NT2/D1 (cell line): Measurements from ENCODE around the gene ZFAND6.

Experiments
- SUZ12 ChIP-seq: IDR thresholded peaks from 2 replicates; pipeline ENCODE4 v1.6.1; 2011; ENCODE audit not compliant: insufficient read length, insufficient read depth; ENCODE audit errors: extremely low read depth
- YY1 ChIP-seq: IDR thresholded peaks from 2 replicates; pipeline ENCODE4 v1.6.1; 2011; ENCODE audit not compliant: insufficient read length, insufficient read depth

DNA sequence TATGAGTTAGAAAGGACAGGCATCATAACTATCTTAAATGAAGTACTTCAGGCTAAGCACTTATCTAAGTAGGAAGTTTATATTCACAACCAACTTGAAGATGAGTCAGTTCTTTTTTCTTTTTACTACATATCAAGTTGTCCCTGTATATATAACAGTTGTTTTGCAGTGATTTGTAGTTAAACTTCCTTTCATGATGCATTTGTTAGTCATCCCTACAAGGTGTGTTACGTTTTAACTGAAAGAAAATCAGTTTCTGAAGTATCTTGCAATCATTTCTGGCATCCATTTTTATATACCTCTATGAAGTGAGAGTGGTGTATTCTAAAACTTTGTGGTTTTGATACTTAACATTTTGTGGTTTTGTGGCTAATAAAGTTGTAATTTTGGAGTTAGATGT lies 46.1 kb downstream of the ZFAND6 start:
- no peak for TF ChIP-seq YY1
- TF ChIP-seq SUZ12 = no peak
